Caki2 (cell line): ENCODE measurements around the gene HNRNPK. TPM values are rescaled to one million over a fixed set of nuclear protein-coding genes. Genes with fewer than 3 reads are reported as not detected.

Source experiments
- DNase-seq: peaks from one replicate; pipeline ENCODE4 v3.0.0-alpha.2; 2015; ENCODE audit warnings: low read depth
- in situ Hi-C: cut with HindIII; loops from 2 replicates; pipeline ENCODE4 v1.10.0; 2016; ENCODE audit warnings: low sequenced_read_pairs, low pct_unique_long_range_greater_than_20kb, mixed read lengths
- total RNA-seq: library from RNA; depleted of rRNA; stranded (reverse); fragments of >200 nt; shearing (Covaris generic); gene quantifications from 2 replicates; pipeline ENCODE4 v1.2.3, GENCODE V29; 2014; ENCODE audit warnings: low replicate concordance

Gene HNRNPK
- total RNA-seq, 1 experiment from 2014 or later, result 719 TPM

DNA sequence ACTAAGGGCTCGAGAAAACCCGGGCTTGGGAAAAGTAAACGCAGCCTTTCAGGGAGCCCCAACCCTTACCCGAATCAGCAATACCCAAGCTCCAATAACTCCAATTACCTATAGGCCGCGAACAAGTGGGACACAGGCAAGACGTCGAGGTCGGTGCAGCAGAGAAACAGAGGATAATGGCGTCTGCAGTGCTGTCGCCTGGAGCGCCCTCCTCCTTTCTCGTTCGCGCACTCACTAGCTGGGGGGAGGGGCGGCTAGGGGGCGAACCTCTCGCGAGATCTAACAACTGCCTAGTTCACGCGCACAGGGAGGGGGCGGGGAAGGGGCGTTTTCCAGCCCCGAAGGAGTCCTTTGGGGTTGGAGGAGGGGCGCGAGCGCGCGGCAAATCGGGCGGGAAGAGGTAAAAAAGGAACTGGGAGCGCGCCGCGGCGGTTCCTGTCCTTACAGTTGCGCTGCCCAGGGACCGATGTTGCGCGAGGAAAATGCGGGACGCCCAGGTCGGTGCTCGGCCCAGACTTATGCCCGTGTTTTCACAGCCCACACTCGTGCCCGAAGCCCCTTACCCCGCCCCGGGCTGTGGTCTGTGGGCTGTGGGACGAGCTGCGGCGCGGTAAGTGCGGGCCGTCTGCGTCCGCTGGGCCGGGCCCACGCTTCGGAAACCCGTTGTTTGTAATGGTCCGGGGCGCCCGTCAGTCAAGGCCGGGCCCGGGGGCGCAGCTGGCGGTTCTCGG lies 545 bp upstream of the HNRNPK start, which contains the start of gene RMI1:
TSS of gene RMI1 (plus strand) at position 411 of the 731 bp plus-strand sequence. CDS start 20,182 bp downstream, outside the sequence.
- in situ Hi-C loops, result no loop called here
- DNase-seq, result peak; percentile 95

DNA sequence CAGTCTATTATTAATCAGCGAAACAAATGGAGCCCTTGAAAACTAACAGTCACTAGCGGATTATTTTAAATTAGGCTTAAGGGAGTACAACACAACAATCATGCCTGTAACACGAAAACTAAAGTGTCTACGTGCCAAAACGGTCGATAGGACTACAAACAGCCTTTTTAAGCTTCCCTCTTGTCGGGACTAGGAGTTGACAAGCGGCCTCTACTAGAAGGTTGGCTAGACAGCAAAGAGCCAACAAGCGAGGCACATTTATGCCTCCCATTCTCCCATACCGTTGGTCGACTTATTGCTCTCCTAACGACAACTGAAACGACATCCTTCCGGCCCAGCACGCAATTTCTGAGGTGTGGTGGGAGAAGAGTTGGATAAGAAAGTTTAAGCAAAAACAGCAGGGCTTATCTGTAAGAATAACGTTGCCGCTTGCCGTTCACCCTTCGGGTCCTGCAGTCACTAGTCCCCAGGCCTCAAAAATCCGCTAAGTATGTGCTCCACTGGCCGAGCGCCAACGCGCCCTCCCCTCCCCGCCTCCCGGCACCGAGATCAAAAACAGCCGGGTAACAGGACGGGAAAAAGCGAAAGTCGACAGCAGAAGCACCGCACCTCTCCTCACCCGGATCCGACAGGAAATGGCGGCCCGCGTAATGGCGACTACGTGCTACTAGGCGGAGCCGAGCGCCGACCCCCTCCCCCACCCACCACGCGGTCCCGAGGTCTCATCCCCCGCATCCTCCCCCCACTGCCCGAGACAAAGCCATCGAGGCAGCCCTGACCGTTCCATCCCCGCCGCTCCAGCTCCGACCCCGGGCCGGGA lies 813 bp downstream of the HNRNPK start:
- peak; percentile 56 for DNase-seq
- in situ Hi-C loops, result no loop called here

DNA sequence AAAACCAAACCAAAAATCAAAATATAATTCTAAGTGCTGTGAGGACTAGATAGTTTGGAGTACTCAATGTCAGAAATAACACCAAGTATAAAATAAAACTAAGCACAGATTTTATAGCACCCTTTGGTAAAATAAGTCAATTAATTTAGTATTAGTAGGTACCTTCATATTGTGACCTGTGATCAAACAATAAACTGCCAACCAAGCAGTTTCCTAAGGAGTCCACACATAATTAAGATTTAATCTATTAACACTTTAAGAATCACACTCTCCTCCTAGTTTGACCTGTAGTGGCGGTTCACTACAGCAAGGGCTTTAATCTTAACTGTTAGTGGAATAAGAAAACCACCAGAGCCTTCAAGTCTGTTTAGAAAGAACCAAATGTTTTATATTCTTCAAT lies 2.8 kb downstream of the HNRNPK start:
- in situ Hi-C loops, result no loop called here
- no peak for DNase-seq

DNA sequence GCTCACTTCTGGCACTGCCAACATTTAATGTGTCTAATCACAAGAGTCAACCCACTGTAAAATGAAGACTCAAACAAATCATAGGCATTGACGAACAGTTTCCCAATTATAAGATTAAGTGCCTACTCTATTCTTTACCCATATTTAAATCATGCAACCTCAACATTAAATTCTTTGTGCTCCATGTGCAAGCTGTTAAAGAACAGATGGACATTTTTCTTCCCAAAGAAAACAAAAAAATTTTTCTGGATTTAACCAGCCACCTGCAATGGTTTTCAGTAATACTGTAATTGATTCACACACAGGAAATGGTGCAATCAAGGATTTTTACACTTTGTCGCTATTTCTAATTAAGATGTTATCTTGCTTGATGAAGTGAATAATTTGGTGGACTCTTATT lies 3.6 kb downstream of the HNRNPK start:
- in situ Hi-C loops, result no loop called here
- no peak for DNase-seq

DNA sequence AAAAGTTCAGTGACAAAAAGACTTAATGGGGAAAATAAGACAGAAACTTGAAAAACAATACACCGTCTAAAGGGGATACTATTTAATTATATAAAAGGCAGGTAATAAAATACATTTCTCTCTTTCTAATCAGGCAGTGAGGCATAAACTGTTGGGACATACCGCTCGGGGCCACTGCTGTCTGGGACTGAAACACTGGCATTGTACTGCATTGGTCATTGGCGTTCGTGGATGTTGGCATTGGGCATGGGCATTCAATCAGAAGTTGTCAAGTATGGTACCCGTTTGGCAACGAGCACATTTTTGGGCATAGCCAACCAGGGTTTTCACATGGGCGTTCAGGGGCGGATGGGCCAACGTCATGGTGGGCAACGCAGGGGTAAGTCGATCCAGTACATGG lies 4.7 kb downstream of the HNRNPK start:
- in situ Hi-C loops, result no loop called here
- DNase-seq, result no peak

DNA sequence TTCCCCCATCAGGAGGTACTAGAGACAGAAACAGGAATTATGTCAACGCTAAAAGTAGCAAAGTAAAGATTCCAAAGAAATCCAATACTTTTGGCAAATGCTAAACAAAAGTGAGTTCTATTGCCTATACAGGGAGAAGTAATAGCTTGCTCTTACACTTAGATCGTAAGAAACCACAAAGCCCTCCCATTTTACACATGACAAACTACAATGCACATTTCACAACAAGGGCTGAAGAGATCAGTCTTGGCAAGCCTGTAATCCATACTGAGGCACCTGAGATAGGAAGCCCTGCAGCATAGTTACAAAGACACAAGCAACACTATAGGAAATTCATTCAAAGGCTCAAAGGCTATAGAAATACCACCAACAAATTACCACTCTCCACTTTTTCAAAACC lies 7.7 kb downstream of the HNRNPK start:
- no peak for DNase-seq
- in situ Hi-C loops, result no loop called here

DNA sequence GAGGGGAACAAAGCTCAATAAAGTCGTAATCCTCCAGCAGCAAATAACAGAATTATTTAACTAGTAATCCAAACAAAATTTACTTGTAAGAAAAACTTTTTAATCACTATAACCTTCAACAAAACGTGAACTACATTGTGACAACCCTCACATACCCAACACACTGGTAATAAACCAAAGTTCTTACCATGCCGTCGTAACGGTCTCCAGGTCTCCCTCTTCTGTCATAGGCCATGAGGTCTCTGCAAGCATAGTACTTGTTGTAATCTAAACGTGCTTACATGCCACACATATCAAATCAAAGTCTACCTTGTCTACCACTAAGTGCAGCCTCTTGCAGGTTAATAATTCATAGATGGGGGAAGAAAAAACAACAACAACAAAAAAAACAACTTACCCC lies 8.5 kb downstream of the HNRNPK start:
- in situ Hi-C loops, result no loop called here

DNA sequence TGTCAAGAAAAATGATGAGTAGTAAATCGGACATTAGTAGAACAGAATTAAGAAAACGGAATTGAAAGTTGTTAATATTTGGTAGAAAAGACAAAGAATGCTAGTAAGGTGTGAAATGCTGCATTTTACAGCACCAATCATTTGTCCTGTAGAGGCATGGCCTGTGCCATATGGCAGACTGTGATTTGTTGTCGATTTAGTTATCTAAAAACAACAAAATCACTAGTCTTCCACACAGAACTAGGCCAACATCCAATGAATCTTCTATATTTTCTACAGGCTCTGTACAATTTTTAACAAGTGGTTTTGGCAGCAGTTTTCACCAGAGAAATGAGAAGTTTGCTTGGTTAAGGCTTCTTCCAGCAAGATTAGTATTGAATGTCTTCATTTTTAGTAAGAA lies 10.4 kb downstream of the HNRNPK start:
- in situ Hi-C loops, result no loop called here
- no peak for DNase-seq

More for the DNA sequence above, 8.5 kb downstream of the HNRNPK start:
- DNase-seq, result no peak

DNA sequence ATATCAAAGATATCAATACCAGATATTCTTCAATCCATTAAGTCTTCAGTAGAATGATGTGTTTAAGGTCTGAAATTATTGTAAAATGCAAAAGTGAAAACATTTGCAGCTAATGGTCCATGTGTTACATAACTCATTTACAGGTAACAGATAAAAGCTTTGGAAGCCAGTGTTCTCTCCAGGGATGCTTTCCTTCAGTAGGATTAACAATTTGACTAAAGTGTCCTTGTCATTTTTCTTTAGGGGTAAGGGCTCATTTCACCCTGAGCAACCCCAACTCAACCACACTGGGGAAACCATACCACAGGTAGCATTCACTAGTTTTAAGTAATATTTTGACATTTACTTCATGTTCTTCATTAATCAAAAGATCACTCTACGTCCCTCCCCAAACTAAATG lies 12.9 kb downstream of the HNRNPK start:
- DNase-seq, result no peak
- in situ Hi-C loops, result no loop called here

DNA sequence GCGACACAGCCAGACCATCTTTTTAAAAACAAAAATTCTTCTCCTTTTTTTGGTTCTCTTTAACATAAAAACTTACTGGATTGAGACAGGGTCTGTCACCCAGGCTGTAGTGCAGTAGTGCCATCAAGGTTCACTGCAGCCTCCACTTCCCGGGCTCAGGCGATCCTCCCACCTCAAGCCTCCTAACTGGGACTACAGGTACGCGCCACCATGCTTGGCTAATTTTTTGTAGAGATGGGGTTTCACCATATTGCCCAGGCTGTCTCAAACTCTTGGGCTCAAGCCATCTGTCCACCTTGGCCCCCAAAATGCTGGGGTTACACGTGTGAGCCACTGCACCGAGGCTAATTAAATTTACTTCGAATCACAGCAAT lies 13.8 kb downstream of the HNRNPK start:
- in situ Hi-C loops, result no loop called here
- DNase-seq, result no peak

DNA sequence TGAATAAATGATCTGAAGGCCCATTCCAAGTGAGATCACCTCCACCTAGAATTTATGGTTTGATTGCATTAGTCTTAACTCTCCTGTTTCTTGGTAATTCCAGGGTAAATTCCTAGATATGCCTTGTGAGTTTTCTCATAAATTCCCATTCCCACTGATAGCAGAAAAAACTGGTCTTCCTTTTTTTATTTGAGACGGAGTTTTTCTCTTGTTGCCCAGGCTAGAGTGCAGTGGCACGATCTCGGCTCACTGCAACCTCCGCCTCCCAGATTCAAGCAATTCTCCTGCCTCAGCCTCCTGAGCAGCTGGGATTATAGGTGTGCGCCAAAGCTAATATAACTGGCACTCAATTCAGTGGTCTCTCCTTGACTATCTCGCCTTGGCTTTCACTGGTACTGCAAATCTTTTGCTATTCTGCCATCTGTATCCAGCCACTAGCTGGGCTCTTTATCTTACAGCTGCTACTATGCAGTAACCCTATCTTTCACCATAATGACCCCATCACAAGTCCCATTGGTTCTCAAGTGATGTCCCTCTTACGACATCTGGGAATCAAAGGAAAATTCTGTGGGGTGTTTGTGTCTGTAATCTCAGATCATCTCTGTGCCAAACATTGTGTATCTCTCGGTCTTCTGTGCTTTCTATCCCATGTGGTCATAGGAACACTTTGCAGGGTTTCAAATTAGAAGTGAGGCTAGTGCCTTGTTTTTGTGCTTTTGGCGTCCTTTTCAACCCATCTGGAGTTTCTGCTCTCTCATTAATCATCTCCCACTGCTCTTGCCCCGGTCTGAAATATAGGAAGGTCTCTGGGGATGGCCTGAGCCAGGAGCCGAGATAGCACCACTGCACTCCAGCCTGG lies 14.4 kb downstream of the HNRNPK start:
- no peak for DNase-seq
- in situ Hi-C loops, result no loop called here

DNA sequence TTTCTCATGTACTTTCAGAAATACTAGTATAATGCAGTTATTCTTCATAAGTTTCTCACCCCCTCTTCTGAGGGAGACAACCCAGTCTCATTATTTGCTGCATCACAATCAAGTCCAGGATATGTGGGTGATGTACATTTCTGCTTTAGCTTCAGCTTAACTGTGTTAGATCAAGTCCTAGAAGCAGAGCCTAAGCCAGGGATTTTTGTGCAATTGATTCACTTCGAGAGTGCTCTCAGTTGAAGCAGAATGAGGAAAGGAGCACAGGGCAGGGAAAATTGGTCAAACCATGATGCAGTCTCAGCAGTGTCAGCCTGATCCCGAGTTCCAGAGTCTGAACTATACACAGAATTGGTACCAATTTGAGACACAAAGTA lies 15.1 kb downstream of the HNRNPK start:
- DNase-seq, result no peak
- in situ Hi-C loops, result no loop called here

DNA sequence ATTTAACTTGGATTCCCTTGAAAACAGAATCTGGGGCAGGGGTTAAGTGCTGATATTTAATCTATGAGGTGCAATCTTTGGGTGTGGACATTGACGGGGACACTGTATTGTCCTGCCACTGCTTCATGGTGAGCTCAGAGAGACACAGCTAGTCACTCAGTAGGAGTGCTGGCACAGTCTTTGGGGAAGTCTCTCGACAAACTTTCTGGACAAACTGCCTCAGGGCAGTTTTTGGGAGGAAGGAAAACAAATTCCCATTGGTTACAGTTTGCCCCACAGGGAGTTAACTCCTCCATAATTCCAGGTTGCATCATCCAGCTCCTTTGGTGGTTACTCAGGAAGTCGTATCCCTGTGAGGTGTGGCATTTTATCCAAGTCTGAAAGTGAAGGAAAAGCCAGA lies 17.9 kb downstream of the HNRNPK start:
- DNase-seq, result peak; percentile 69
- in situ Hi-C loops, result no loop called here

DNA sequence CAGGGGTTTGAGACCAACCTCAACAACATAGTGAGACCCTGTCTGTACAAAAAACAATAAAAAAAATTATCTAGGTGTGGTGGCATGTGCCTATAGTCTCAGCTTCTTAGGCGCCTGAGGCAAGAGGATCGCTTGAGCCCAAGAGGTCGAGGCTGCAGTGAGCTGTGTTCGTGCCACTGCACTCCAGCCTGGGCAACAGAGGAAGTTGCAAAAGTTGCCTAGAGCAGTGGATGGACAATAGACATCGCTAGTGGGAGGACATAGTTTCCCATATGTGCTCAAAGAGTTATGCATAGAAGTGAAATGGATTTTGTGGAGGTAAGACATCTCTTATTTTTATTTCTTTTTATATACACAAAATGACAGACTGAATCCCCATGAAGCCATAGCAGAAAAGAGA lies 19.0 kb downstream of the HNRNPK start:
- in situ Hi-C loops, result no loop called here
- DNase-seq, result no peak

DNA sequence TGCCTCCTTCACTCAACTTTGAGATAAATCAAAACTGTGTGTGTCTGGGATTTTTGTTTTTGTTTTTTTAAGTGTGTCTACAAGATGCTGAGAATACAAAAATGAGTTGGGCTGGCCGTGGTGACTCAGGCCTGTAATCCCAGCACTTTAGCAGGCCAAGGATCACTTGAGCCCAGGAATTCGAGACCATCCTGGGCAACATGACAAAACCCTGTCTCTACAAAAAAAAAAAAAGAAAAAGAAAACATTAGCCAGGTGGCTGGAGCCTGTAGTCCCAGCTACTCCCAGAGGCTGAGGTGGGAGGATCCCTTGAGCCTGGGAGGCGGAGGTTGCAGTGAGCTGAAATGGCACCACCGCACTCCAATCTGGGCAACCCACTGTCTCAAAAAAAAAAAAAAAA lies 21.0 kb downstream of the HNRNPK start:
- in situ Hi-C loops, result no loop called here
- DNase-seq, result peak; percentile 96

DNA sequence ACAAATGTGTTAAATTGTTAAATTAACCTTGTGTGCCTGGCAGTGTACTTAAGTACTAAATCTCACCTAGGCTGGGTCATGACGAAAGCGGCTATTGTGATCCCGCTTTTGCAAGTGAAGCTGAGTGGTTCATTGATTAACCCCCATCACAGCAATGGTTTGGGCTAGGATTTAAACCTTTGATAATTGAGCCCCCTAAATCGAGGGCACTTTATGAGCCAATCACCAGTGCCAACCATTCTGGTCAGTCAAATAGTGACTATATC lies 22.8 kb downstream of the HNRNPK start:
- in situ Hi-C loops, result no loop called here
- peak; percentile 44 for DNase-seq

DNA sequence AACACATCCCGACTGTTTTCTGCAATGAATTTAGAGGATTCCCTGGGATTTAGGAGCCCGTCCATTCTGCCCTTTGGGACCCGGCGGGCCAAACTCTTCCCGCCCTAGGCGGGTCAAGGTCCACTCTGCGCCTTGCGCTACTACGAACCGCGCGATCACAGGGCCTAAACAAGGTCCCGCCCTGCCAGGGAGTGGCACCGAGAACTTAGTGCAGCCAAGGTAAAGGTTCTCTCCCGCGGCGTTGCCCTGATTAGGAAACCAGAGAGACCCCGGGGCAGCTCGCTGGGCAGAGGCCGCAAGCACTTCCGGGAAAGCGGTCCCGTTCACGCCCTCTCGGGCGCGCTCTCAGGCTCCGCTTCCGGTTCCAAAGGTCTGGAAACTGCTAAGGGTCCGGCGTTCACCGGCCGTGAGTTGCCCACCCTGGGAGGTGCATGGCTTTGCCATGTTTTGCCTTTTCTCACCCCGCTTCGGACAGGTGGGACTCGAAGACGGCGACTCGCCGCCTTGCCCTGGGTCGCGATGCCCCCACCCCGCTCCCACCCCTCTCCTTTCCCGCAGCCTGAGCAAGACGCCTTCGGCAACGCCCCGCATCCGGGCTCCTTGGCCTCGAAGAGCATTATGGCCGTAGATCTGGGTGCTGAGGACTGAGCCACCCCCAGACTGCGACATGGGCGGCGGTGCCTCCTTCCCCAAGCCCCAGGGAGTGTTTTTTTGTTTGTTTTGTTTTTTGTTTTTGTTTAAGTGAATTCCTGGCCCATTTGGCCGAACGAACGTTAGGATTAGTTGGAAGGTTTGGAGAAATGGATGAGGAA lies 23.4 kb downstream of the HNRNPK start:
- in situ Hi-C loops, result no loop called here
- peak; percentile 72 for DNase-seq

DNA sequence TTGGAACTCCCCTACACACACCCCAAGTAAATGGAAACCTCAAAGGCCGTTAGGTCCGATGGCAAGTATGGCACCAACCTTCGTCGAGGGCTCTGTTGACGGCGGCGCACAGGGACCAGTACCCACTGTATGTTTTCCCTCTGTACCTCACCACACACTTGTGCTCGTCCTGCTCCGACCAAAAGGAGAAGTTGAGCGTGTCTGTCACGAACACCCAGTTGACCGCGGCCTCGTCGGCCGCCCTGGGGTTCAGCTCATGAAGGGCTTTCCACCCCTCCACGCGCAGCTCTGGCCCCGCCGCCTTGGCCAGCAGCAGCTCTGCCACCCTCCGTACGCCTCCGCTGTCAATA lies 24.0 kb downstream of the HNRNPK start:
- DNase-seq, result no peak
- in situ Hi-C loops, result no loop called here
